ENCODE results near the gene ILK. TPM values are rescaled to one million over a fixed set of nuclear protein-coding genes. Genes with fewer than 3 reads are reported as not detected.
A peak's percentile ranks its signal among the peaks of the same experiment; 100 is the strongest.

Gene ILK
- total RNA-seq, 2 donors from 2014 or later: 82.8 to 137 TPM

- no peaks in the 10 kb centered on the region for H3K27me3 ChIP-seq
- intact Hi-C loops (cut with DNase I): no loop called here
- TF ChIP-seq POLR2A (IDR thresholded peaks at IDR 0.05) (no peak), CTCF (IDR thresholded peaks at IDR 0.05) (no peak)
- H3K27ac ChIP-seq: peak overlapping the region in 3 of 4 donors; percentile 13 to 36 (median 30)
- H3K4me1 ChIP-seq: peaks cover 12% of the 10 kb centered on the region
- no peak overlapping the region for H3K4me3 ChIP-seq
- no peaks in the 10 kb centered on the region for H3K36me3 ChIP-seq (replicated peaks in 1 of 2; ENCODE audit: insufficient read depth in 1 of 2, low read depth in 2 of 2)
- peak; percentile 83 for ATAC-seq
- peak; percentile 51 to 67 (median 62) for DNase-seq
- 44 to 52% methylated on average over 7 to 9 of the region's 9 CpGs for WGBS, 2 donors
- no peaks in the 10 kb centered on the region for H3K9me3 ChIP-seq
Measured at GRCh38 chr11:6654281-6655019, 50.9 kb downstream of the ILK start.

- Histone ChIP-seq H3K4me3 (no peak overlapping the region), H3K27ac (peak overlapping the region in 3 of 4 donors; percentile 13 to 36 (median 30)), H3K27me3 (no peaks in the 10 kb centered on the region), H3K4me1 (peaks cover 12% of the 10 kb centered on the region), H3K36me3 (replicated peaks in 1 of 2; ENCODE audit: insufficient read depth in 1 of 2, low read depth in 2 of 2) (no peaks in the 10 kb centered on the region), H3K9me3 (no peaks in the 10 kb centered on the region)
- no peak for TF ChIP-seq CTCF (IDR thresholded peaks at IDR 0.05)
- peak in 1 of 3 donors; percentile 17 for TF ChIP-seq POLR2A (IDR thresholded peaks at IDR 0.05)
- ATAC-seq (peak; percentile 56), DNase-seq (peak in 1 of 4 donors; percentile 20)
- intact Hi-C loops (cut with DNase I): no loop called here
- WGBS, 2 donors: 8 to 17% methylated on average over 24 to 78 of the region's 84 CpGs
Measured at GRCh38 chr11:6655020-6655789, 51.6 kb downstream of the ILK start.

GRCh38 chr11:6655790-6656583, 52.4 kb downstream of the ILK start, which contains the start of gene DCHS1:
Gene DCHS1, minus strand, starts transcription at chr11:6655809. Its CDS starts 14,196 bp downstream, at chr11:6641613.
- Histone ChIP-seq H3K27ac (peak within 1 kb of the TSS in 3 of 4 donors; percentile 13 to 36 (median 30)), H3K4me3 (no peak within 1 kb of the TSS), H3K9me3 (no peaks in the 10 kb centered on the region), H3K36me3 (replicated peaks in 1 of 2; ENCODE audit: insufficient read depth in 1 of 2, low read depth in 2 of 2) (no peaks in the 10 kb centered on the region), H3K27me3 (no peaks in the 10 kb centered on the region), H3K4me1 (peaks cover 12% of the 10 kb centered on the region)
- no peak for ATAC-seq
- intact Hi-C loops (cut with DNase I): no loop called here
- TF ChIP-seq CTCF (IDR thresholded peaks at IDR 0.05) (no peak), POLR2A (IDR thresholded peaks at IDR 0.05) (no peak)
- WGBS, 2 donors: 31 to 34% methylated on average over 27 to 30 of the region's 56 CpGs
- no peak for DNase-seq

GRCh38 chr11:6656584-6656915, 53.0 kb downstream of the ILK start:
- no peak for DNase-seq
- no peak overlapping the region for H3K4me3 ChIP-seq

More at GRCh38 chr11:6656584-6656915, 53.0 kb downstream of the ILK start:
- no peaks in the 10 kb centered on the region for H3K27me3 ChIP-seq
- H3K9me3 ChIP-seq: no peaks in the 10 kb centered on the region
- no peak for ATAC-seq
- H3K36me3 ChIP-seq (replicated peaks in 1 of 2; ENCODE audit: insufficient read depth in 1 of 2, low read depth in 2 of 2): no peaks in the 10 kb centered on the region
- 67 to 77% methylated on average over 4 of the region's 4 CpGs for WGBS, 2 donors
- intact Hi-C loops (cut with DNase I): no loop called here
- TF ChIP-seq POLR2A (IDR thresholded peaks at IDR 0.05) (no peak), CTCF (IDR thresholded peaks at IDR 0.05) (no peak)
- H3K27ac ChIP-seq: no peak overlapping the region
- H3K4me1 ChIP-seq: peaks cover 12% of the 10 kb centered on the region

Measured in body of pancreas (tissue), 4 donors.